Prostate gland (tissue), 2 donors: Measurements from ENCODE around the gene LRRTM4.

Experiments
- CTCF ChIP-seq, 4 experiments: fragments of 200-600 bp in 2 of 4; fragments of 450-650 bp in 2 of 4; sonication (generic) in 2 of 4; IDR thresholded peaks; 1 replicate in 3 of 4; 2 replicates in 1 of 4; pipeline ENCODE4 v1.5.1; 2016 to 2019; ENCODE audit warnings: antibody characterized with exemption in 4 of 4, mild to moderate bottlenecking in 2 of 4, moderate library complexity in 2 of 4
- POLR2A ChIP-seq: fragments of 450-650 bp; IDR thresholded peaks from one replicate; pipeline ENCODE4 v1.6.1; 2016; ENCODE audit warnings: antibody characterized with exemption, mild to moderate bottlenecking
- POLR2AphosphoS5 ChIP-seq: sonication (generic); formaldehyde crosslinking; IDR thresholded peaks from one replicate; pipeline ENCODE4 v1.6.1; 2017; ENCODE audit warnings: antibody characterized with exemption

DNA sequence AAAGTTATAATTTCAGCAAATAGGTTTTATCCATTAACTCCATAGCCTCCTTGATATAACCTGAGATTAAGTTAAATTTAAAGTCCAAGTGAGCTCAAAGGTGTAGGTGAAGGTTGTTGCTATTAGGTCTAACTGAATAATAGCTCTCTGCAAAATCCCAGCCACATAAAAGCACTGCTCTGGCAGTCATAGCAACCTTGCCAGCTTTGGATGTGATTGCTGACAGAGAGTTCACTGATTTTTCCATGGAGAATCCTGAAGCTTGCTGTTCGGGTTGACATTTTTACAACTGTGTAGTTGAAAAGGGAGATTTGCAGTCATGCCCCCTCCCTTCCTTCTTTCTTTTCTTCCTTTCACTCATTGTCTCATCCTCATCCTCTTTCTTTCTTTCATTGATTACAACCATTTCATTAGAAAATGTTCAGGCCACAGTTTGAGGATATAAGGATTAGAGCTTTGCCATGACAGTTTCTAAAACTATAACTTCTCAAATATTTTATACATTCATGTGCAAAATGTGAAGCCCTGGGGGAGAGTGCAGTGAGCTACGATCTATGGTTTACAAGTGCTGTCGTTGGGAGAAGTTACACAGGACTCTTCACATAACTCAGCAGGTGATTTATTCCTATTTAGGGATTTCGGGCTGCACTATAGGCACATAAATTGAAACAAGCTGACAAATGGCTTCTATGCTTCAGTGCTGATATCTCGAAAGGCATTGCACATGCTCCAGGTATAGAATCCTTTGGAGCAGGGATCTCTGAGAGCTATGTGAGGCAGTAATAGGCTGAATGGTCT, 193.8 kb downstream of the LRRTM4 start:
- TF ChIP-seq POLR2A (no peak), CTCF (IDR thresholded peaks at IDR 0.05) (no peak), POLR2AphosphoS5 (no peak)
